Measurements from ENCODE around the gene KCNQ1.

KCNQ1 gene

DNA sequence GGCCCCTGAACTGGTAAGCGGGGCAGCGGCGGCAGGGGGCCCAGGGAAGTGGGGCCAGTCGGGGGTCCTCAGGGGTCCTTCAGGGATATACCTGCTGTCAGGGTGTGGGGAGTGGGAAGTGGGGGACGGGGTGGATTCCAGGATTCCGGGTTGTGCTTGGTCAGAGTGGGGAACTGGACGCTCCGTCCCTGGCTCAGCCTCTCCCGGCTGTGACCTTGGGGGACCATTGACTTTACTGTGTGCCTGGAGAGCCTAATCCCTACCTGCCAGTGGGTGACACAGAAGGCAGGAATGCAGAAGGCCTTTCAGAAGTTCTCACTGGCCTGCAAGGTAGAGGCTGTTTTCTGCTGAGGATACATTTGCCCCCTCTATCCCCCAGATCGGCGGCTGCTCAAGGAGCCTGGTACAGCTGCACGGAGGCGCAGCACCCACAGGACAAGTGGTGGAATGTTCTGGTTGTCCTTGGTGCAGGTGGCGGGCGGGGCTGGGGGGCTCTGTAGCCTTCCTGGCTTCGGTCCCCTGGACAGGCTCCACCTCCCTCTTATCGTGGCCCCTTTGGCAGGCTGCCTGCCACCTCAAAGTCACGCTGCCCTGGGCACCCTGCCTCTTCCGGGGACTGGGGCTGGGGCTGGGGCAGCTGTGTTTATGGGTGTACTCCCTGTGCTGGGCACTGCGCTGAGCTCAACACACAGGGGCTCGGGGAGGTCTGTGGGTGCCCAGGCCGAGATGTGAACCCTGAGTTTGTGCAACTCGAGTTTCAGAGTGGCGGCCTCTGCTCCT lies 18.4 kb downstream of the KCNQ1 start:
- no peak overlapping the region for H3K27ac ChIP-seq
- no peaks in the 10 kb centered on the region for H3K9me3 ChIP-seq (ENCODE audit: severe bottlenecking)
- no peak for DNase-seq
- TF ChIP-seq, protein P1, sequence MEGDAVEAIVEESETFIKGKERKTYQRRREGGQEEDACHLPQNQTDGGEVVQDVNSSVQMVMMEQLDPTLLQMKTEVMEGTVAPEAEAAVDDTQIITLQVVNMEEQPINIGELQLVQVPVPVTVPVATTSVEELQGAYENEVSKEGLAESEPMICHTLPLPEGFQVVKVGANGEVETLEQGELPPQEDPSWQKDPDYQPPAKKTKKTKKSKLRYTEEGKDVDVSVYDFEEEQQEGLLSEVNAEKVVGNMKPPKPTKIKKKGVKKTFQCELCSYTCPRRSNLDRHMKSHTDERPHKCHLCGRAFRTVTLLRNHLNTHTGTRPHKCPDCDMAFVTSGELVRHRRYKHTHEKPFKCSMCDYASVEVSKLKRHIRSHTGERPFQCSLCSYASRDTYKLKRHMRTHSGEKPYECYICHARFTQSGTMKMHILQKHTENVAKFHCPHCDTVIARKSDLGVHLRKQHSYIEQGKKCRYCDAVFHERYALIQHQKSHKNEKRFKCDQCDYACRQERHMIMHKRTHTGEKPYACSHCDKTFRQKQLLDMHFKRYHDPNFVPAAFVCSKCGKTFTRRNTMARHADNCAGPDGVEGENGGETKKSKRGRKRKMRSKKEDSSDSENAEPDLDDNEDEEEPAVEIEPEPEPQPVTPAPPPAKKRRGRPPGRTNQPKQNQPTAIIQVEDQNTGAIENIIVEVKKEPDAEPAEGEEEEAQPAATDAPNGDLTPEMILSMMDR (IDR thresholded peaks at IDR 0.05; ENCODE audit: low read depth, low read length), result no peak
- H3K4me3 ChIP-seq (ENCODE audit: low read depth, low read length), result no peak overlapping the region
- no peaks in the 10 kb centered on the region for H3K36me3 ChIP-seq
- peaks cover 32% of the 10 kb centered on the region for H3K27me3 ChIP-seq (ENCODE audit: insufficient read depth, low read depth, severe bottlenecking)

GRCh38 chr11:2463766-2464277 lies 19.0 kb downstream of the KCNQ1 start:
- no peak overlapping the region for H3K4me3 ChIP-seq (ENCODE audit: low read depth, low read length)
- no peaks in the 10 kb centered on the region for H3K36me3 ChIP-seq
- no peak for DNase-seq
- no peaks in the 10 kb centered on the region for H3K9me3 ChIP-seq (ENCODE audit: severe bottlenecking)
- no peak overlapping the region for H3K27ac ChIP-seq
- TF ChIP-seq, protein P1 (IDR thresholded peaks at IDR 0.05; ENCODE audit: low read depth, low read length), result no peak
- peaks cover 34% of the 10 kb centered on the region for H3K27me3 ChIP-seq (ENCODE audit: insufficient read depth, low read depth, severe bottlenecking)

GRCh38 chr11:2464451-2465165 lies 19.8 kb downstream of the KCNQ1 start:
- Histone ChIP-seq H3K27ac (no peak overlapping the region), H3K9me3 (ENCODE audit: severe bottlenecking) (no peaks in the 10 kb centered on the region), H3K27me3 (ENCODE audit: insufficient read depth, low read depth, severe bottlenecking) (peaks cover 36% of the 10 kb centered on the region), H3K36me3 (no peaks in the 10 kb centered on the region), H3K4me3 (ENCODE audit: low read depth, low read length) (no peak overlapping the region)
- TF ChIP-seq, protein P1 (IDR thresholded peaks at IDR 0.05; ENCODE audit: low read depth, low read length), result no peak
- DNase-seq, result no peak

DNA sequence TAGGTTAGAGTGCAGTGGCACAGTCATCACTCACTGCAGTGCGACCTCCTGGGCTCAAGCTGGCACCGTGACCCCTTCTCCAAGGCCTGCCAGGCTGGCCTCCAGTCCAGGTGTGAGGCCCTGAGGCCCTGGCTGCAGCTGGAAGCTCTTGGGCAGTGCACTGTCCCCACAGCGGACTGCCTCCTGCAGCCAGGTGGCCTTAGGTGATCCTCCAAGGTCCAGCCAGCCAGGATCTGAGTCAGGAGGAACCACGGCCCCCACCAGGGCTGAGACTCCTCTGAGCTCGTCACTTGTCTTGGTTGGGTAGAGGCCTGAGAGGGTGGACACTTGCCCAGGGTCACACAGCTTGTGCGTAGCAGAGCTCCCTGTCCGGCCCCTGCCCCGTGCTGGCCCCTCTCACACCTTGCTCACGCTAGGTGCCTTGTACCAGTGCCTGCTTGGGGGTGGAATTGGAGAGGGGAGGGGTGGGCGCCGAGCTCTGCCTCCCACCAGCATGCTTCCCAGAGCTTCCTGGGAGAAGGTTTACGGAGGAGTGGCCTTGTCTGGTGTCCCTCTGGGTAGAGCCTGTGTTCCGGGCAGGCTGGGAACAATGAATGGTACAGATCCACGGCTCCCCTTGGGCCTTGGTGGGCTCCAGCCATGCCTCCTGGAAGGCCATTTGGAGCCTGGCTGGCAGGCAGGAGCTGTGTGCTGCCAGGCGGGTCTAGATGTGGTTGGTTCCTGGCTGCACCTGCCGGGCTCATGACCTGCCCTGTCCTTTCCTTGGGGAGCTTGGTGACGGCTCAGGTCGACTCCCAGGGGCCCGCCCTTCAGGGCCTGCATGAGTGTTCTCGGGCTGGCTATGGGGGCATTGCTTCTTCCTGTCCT lies 20.6 kb downstream of the KCNQ1 start:
- no peak overlapping the region for H3K27ac ChIP-seq
- H3K9me3 ChIP-seq (ENCODE audit: severe bottlenecking), result no peaks in the 10 kb centered on the region
- TF ChIP-seq, protein P1 (IDR thresholded peaks at IDR 0.05; ENCODE audit: low read depth, low read length), result no peak
- H3K27me3 ChIP-seq (ENCODE audit: insufficient read depth, low read depth, severe bottlenecking), result peaks cover 44% of the 10 kb centered on the region
- no peak for DNase-seq
- H3K36me3 ChIP-seq, result no peaks in the 10 kb centered on the region
- no peak overlapping the region for H3K4me3 ChIP-seq (ENCODE audit: low read depth, low read length)

GRCh38 chr11:2466069-2466801 lies 21.4 kb downstream of the KCNQ1 start:
- Histone ChIP-seq H3K9me3 (ENCODE audit: severe bottlenecking) (no peaks in the 10 kb centered on the region), H3K27me3 (ENCODE audit: insufficient read depth, low read depth, severe bottlenecking) (peaks cover 43% of the 10 kb centered on the region), H3K36me3 (no peaks in the 10 kb centered on the region), H3K27ac (no peak overlapping the region), H3K4me3 (ENCODE audit: low read depth, low read length) (no peak overlapping the region)
- no peak for DNase-seq
- TF ChIP-seq, protein P1 (IDR thresholded peaks at IDR 0.05; ENCODE audit: low read depth, low read length), result no peak
